Lower leg skin (tissue), 3 donors: ENCODE measurements around the gene ACSS3.

Source experiments
- CTCF ChIP-seq, 3 donors: fragments of 450-650 bp; IDR thresholded peaks; one replicate each; pipeline ENCODE4 v1.5.1; 2016; ENCODE audit warnings: antibody characterized with exemption in 3 of 3, mild to moderate bottlenecking in 3 of 3, moderate library complexity in 2 of 3
- POLR2A ChIP-seq, 2 donors: fragments of 450-650 bp; IDR thresholded peaks; one replicate each; pipeline ENCODE4 v1.6.1; 2016 to 2017; ENCODE audit warnings: antibody characterized with exemption in 2 of 2, mild to moderate bottlenecking in 1 of 2, moderate library complexity in 1 of 2

- TF ChIP-seq CTCF (IDR thresholded peaks at IDR 0.05) (no peak), POLR2A (IDR thresholded peaks at IDR 0.05) (no peak)
Observed at GRCh38 chr12:81181691-81182090, 103.8 kb downstream of the ACSS3 start.
